Astrocyte (in vitro differentiated cells and primary cell): ENCODE measurements around the gene PDE8A. TPM values are rescaled to one million over a fixed set of nuclear protein-coding genes. Genes with fewer than 3 reads are reported as not detected.

Source experiments
- DNase-seq: peaks from one replicate; pipeline ENCODE4 v3.0.0-alpha.2; 2010; ENCODE audit warnings: low read depth
- FAIRE-seq: peaks from 2 replicates; lab custom pipeline; 2011; peaks lifted over from hg19 to GRCh38; lab: Jason Lieb, UNC
- H2AFZ ChIP-seq: 2 replicates; pipeline ENCODE4 v1.6.0; 2012; ENCODE audit warnings: low read depth, low read length, inconsistent platforms
- H3K27ac ChIP-seq: 2 replicates; pipeline ENCODE4 v1.5.1; 2011; ENCODE audit warnings: low read depth, low read length, inconsistent platforms
- H3K27me3 ChIP-seq: 2 replicates; pipeline ENCODE4 v1.6.0; 2011; ENCODE audit warnings: low read length, inconsistent platforms; ENCODE audit not compliant: insufficient read depth
- H3K36me3 ChIP-seq: 2 replicates; pipeline ENCODE4 v1.5.1; 2011; ENCODE audit warnings: low read length, inconsistent platforms; ENCODE audit not compliant: insufficient read depth
- H3K4me1 ChIP-seq: 2 replicates; pipeline ENCODE4 v1.5.1; 2011; ENCODE audit warnings: low read length, inconsistent platforms; ENCODE audit not compliant: insufficient read depth
- H3K4me2 ChIP-seq: 2 replicates; pipeline ENCODE4 v1.6.0; 2012; ENCODE audit warnings: low read length, inconsistent platforms
- H3K4me3 ChIP-seq: 2 replicates; pipeline ENCODE4 v1.5.1; 2011; ENCODE audit warnings: low read depth, mild to moderate bottlenecking, low read length, inconsistent platforms; ENCODE audit not compliant: insufficient read depth
- H3K79me2 ChIP-seq: 2 replicates; pipeline ENCODE4 v1.6.0; 2012; ENCODE audit warnings: mild to moderate bottlenecking, low read length, inconsistent platforms; ENCODE audit not compliant: insufficient read depth
- H3K9ac ChIP-seq: 2 replicates; pipeline ENCODE4 v1.6.0; 2012; ENCODE audit warnings: mild to moderate bottlenecking, low read length, inconsistent platforms
- H3K9me3 ChIP-seq: 2 replicates; pipeline ENCODE4 v1.5.1; 2012; ENCODE audit warnings: low read depth, mild to moderate bottlenecking, low read length, inconsistent platforms; ENCODE audit not compliant: insufficient read depth
- H4K20me1 ChIP-seq: 2 replicates; pipeline ENCODE4 v1.6.0; 2012; ENCODE audit warnings: low read length, inconsistent platforms; ENCODE audit not compliant: insufficient read depth
- H3K27ac Mint-ChIP-seq: one replicate; pipeline ENCODE4 v1.8.0; 2021; ENCODE audit warnings: mild to moderate bottlenecking, mixed read lengths; ENCODE audit not compliant: unreplicated experiment
- H3K27me3 Mint-ChIP-seq: one replicate; pipeline ENCODE4 v1.8.0; 2021; ENCODE audit warnings: low read depth, mixed read lengths; ENCODE audit not compliant: unreplicated experiment
- H3K36me3 Mint-ChIP-seq: one replicate; pipeline ENCODE4 v1.8.0; 2021; ENCODE audit warnings: low read depth, mixed read lengths; ENCODE audit not compliant: unreplicated experiment
- H3K4me1 Mint-ChIP-seq: one replicate; pipeline ENCODE4 v1.8.0; 2021; ENCODE audit warnings: low read depth, mixed read lengths; ENCODE audit not compliant: unreplicated experiment
- H3K4me3 Mint-ChIP-seq: one replicate; pipeline ENCODE4 v1.8.0; 2021; ENCODE audit warnings: mild to moderate bottlenecking, moderate library complexity, mixed read lengths; ENCODE audit not compliant: unreplicated experiment
- H3K9me3 Mint-ChIP-seq: one replicate; pipeline ENCODE4 v1.8.0; 2021; ENCODE audit warnings: mild to moderate bottlenecking, mixed read lengths; ENCODE audit not compliant: unreplicated experiment
- EZH2 ChIP-seq: IDR thresholded peaks from 2 replicates; pipeline ENCODE4 v1.6.1; 2012; ENCODE audit warnings: mild to moderate bottlenecking, low read length, inconsistent platforms; ENCODE audit not compliant: insufficient read depth
- total RNA-seq: library from RNA; stranded (reverse); gene quantifications from 2 replicates; pipeline ENCODE4 v1.2.1, GENCODE V29; 2021
- TF ChIP-seq, protein P1 (sequence below): IDR thresholded peaks from 2 replicates; pipeline ENCODE4 v1.5.1; 2011; ENCODE audit warnings: low read depth, mild to moderate bottlenecking, inconsistent platforms, low read length, moderate library complexity; ENCODE audit not compliant: insufficient read depth

PDE8A gene
- total RNA-seq, 1 donor from 2014 or later: 18.0 TPM

DNA sequence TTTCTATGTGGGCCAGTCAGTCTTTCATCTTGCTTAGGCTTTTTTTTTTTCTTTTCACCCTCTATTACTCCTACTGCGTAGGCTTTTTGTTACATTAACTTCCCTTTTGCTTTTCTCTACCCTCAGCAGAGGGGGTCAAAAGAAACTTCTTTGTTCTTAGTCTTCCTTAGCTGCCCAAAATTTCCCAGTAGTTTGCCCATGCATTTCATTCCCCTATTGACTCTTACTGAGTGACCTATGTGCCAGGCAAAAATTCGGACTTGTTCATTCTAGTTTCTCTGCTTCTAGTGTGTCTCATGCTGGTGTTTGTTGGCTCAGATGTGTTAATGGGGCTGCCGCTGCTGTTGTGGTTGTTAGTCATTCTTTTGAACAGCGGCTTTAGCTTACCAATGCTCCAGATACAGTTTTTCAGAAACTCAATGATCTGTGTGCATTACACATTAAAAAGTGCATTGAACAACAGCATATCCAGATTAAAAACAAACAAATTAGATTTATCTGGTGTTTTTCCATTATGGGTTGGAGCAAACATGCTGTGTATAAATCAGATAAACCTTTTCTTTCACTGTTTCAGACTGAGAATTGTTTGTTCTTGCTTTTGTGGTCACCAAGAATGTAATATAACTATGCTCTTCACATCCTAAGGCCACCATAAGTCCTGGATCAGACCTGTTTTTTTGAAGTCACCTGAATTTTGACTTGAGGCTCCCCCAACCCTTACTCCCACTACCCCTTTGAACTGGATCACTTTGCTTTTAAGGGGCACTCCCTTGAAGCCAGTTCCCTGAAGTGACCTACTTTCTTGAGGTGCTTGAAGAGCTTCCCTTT, 43.1 kb downstream of the PDE8A start:
- peak overlapping the region; percentile 15 for H3K9ac ChIP-seq
- H3K27me3 ChIP-seq: no peaks in the 10 kb centered on the region
- FAIRE-seq (no peak), DNase-seq (peak; percentile 86)
- no peaks in the 10 kb centered on the region for H3K9me3 ChIP-seq
- no peak overlapping the region for H2AFZ ChIP-seq
- H3K27ac ChIP-seq: no peak overlapping the region
- H3K4me1 ChIP-seq: peaks cover 15% of the 10 kb centered on the region
- Mint-ChIP-seq H3K27me3 (no peaks in the 10 kb centered on the region), H3K27ac (peak overlapping the region; percentile 60), H3K9me3 (no peaks in the 10 kb centered on the region), H3K36me3 (no peaks in the 10 kb centered on the region), H3K4me3 (peak overlapping the region; percentile 4), H3K4me1 (peaks cover 31% of the 10 kb centered on the region)
- H3K36me3 ChIP-seq: no peaks in the 10 kb centered on the region
- peak overlapping the region; percentile 73 for H3K4me2 ChIP-seq
- TF ChIP-seq, protein P1, sequence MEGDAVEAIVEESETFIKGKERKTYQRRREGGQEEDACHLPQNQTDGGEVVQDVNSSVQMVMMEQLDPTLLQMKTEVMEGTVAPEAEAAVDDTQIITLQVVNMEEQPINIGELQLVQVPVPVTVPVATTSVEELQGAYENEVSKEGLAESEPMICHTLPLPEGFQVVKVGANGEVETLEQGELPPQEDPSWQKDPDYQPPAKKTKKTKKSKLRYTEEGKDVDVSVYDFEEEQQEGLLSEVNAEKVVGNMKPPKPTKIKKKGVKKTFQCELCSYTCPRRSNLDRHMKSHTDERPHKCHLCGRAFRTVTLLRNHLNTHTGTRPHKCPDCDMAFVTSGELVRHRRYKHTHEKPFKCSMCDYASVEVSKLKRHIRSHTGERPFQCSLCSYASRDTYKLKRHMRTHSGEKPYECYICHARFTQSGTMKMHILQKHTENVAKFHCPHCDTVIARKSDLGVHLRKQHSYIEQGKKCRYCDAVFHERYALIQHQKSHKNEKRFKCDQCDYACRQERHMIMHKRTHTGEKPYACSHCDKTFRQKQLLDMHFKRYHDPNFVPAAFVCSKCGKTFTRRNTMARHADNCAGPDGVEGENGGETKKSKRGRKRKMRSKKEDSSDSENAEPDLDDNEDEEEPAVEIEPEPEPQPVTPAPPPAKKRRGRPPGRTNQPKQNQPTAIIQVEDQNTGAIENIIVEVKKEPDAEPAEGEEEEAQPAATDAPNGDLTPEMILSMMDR: no peak
- no peak for TF ChIP-seq EZH2
- H3K79me2 ChIP-seq: peaks cover 74% of the 10 kb centered on the region
- H4K20me1 ChIP-seq: peaks cover 67% of the 10 kb centered on the region
- H3K4me3 ChIP-seq: no peak overlapping the region

DNA sequence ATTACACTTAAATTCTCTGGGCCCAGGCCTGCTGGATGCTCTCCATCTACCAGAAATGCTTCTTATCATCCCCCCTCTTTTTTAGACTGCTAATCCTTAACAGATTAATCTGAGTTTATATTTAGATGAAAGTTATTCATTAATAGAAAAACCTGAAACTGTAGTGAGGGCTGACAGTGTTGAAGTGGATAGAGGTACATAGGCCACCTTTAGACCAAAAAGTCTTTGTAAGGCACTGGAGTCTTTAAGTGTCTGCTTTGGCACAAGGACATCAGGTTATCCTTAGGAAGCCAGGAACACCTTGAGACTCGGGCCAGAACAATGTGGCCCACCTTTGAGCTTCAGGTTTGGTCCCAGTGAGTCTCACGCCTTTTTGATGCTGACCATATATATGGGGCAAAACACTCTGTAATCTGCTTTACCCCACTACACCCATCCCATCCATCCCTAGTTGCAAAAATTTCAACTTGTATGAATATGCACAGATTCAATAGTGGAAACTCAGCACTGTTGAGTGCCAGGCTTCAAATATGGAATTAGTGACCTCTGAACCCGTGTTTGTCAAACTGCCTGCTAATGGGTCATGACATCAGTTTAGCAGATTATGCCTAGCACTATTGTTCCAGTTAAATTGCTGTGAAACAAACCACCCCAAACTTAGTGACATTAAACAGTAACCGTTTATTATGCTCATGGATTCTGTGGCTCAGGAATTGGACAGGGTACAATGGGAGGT, 44.0 kb downstream of the PDE8A start:
- peaks cover 24% of the 10 kb centered on the region for H3K4me1 ChIP-seq
- FAIRE-seq (no peak), DNase-seq (no peak)
- H3K9me3 ChIP-seq: no peaks in the 10 kb centered on the region
- no peak overlapping the region for H3K4me3 ChIP-seq
- H3K79me2 ChIP-seq: peaks cover 80% of the 10 kb centered on the region
- H4K20me1 ChIP-seq: peaks cover 74% of the 10 kb centered on the region
- no peak overlapping the region for H2AFZ ChIP-seq
- TF ChIP-seq EZH2: no peak
- TF ChIP-seq, protein P1: no peak
- Mint-ChIP-seq H3K36me3 (no peaks in the 10 kb centered on the region), H3K27ac (no peak overlapping the region), H3K9me3 (no peaks in the 10 kb centered on the region), H3K27me3 (no peaks in the 10 kb centered on the region), H3K4me3 (no peak overlapping the region), H3K4me1 (peaks cover 41% of the 10 kb centered on the region)
- H3K4me2 ChIP-seq: no peak overlapping the region
- no peaks in the 10 kb centered on the region for H3K36me3 ChIP-seq
- no peak overlapping the region for H3K9ac ChIP-seq
- no peaks in the 10 kb centered on the region for H3K27me3 ChIP-seq
- no peak overlapping the region for H3K27ac ChIP-seq
